ENCODE data around the gene IPO7. TPM values are rescaled to one million over a fixed set of nuclear protein-coding genes. Genes with fewer than 3 reads are reported as not detected.
"Not testable (repeated sequence)": the region's sequence is repeated elsewhere in the genome, so short reads cannot be mapped to it uniquely, and the experiment has no call there.

Gene IPO7
- total RNA-seq, 4 donors from 2014 or later, result 68.6 to 123 (median 82.8) TPM

DNA sequence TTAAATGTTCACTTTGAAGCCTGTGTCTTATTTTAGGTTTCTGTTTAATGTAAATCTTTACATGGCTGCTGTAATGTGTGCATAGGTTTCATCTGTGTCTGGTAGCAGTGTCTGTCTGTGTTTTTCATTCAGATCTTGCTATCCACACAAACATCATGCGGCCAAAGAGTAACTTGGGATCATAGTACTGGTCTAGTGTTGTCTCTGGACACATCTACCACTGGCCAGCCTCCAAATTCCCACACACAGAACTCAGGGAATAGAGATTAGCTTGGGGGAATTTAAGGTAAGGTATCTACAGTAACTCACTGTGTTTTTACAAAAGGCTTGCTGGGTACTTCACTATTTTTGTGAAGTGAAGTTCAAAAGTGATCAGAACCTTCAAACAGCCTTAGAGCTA lies 44.3 kb downstream of the IPO7 start:
- H3K4me1 ChIP-seq, result no peaks in the 10 kb centered on the region
- no peak for DNase-seq (ENCODE audit: low spot score in 2 of 2)
- peaks cover 96% of the 10 kb centered on the region for H3K36me3 ChIP-seq
- H3K4me3 ChIP-seq, result no peak overlapping the region
- H3K27me3 ChIP-seq, result no peaks in the 10 kb centered on the region
- H3K9me3 ChIP-seq, result no peaks in the 10 kb centered on the region
- H3K27ac ChIP-seq, result no peak overlapping the region
- TF ChIP-seq, protein P1, sequence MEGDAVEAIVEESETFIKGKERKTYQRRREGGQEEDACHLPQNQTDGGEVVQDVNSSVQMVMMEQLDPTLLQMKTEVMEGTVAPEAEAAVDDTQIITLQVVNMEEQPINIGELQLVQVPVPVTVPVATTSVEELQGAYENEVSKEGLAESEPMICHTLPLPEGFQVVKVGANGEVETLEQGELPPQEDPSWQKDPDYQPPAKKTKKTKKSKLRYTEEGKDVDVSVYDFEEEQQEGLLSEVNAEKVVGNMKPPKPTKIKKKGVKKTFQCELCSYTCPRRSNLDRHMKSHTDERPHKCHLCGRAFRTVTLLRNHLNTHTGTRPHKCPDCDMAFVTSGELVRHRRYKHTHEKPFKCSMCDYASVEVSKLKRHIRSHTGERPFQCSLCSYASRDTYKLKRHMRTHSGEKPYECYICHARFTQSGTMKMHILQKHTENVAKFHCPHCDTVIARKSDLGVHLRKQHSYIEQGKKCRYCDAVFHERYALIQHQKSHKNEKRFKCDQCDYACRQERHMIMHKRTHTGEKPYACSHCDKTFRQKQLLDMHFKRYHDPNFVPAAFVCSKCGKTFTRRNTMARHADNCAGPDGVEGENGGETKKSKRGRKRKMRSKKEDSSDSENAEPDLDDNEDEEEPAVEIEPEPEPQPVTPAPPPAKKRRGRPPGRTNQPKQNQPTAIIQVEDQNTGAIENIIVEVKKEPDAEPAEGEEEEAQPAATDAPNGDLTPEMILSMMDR (IDR thresholded peaks at IDR 0.05), result no peak
- TF ChIP-seq EP300 (IDR thresholded peaks at IDR 0.05), result no peak
- TF ChIP-seq POLR2A (IDR thresholded peaks at IDR 0.05), result no peak
- no peak for TF ChIP-seq POLR2AphosphoS5 (IDR thresholded peaks at IDR 0.05)
- WGBS, result 90% methylated on average over 1 of the region's 1 CpG

- TF ChIP-seq POLR2AphosphoS5 (IDR thresholded peaks at IDR 0.05) (no peak), EP300 (IDR thresholded peaks at IDR 0.05) (no peak)
- TF ChIP-seq, protein P1 (IDR thresholded peaks at IDR 0.05), result no peak
- 89% methylated on average over 4 of the region's 4 CpGs for WGBS
- Histone ChIP-seq H3K27ac (no peak overlapping the region), H3K4me3 (no peak overlapping the region), H3K4me1 (no peaks in the 10 kb centered on the region), H3K27me3 (no peaks in the 10 kb centered on the region), H3K9me3 (no peaks in the 10 kb centered on the region), H3K36me3 (peaks cover 97% of the 10 kb centered on the region)
- no peak for DNase-seq (ENCODE audit: low spot score in 2 of 2)
Measured at GRCh38 chr11:9438611-9439010, 54.2 kb downstream of the IPO7 start.

DNA sequence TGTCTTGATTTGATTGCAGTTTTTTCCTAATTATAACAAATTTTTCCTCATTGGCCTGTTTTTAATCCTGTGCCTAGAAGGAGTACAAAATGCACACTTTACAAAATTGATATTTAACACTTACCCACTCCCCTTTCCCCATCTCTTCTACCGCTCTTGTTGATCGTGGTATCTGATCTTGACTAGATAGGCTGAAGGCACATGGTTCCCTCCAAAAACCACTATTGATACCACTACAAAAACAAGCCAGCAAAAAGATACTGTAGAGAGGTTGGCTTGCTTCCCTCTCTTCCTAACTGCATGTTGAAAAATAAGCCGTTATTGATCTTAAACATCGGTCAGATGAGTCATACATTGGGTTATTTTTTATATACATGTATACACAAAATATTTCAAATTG lies 61.8 kb downstream of the IPO7 start:
- Histone ChIP-seq H3K9me3 (no peaks in the 10 kb centered on the region), H3K36me3 (peaks cover 56% of the 10 kb centered on the region), H3K27me3 (no peaks in the 10 kb centered on the region), H3K4me3 (no peak overlapping the region), H3K27ac (no peak overlapping the region), H3K4me1 (no peaks in the 10 kb centered on the region)
- TF ChIP-seq POLR2A (IDR thresholded peaks at IDR 0.05), result no peak
- no peak for TF ChIP-seq EP300 (IDR thresholded peaks at IDR 0.05)
- TF ChIP-seq POLR2AphosphoS5 (IDR thresholded peaks at IDR 0.05), result no peak
- TF ChIP-seq, protein P1 (IDR thresholded peaks at IDR 0.05), result no peak
- no peak for DNase-seq (ENCODE audit: low spot score in 2 of 2)
- 86% methylated on average over 4 of the region's 4 CpGs for WGBS

DNA sequence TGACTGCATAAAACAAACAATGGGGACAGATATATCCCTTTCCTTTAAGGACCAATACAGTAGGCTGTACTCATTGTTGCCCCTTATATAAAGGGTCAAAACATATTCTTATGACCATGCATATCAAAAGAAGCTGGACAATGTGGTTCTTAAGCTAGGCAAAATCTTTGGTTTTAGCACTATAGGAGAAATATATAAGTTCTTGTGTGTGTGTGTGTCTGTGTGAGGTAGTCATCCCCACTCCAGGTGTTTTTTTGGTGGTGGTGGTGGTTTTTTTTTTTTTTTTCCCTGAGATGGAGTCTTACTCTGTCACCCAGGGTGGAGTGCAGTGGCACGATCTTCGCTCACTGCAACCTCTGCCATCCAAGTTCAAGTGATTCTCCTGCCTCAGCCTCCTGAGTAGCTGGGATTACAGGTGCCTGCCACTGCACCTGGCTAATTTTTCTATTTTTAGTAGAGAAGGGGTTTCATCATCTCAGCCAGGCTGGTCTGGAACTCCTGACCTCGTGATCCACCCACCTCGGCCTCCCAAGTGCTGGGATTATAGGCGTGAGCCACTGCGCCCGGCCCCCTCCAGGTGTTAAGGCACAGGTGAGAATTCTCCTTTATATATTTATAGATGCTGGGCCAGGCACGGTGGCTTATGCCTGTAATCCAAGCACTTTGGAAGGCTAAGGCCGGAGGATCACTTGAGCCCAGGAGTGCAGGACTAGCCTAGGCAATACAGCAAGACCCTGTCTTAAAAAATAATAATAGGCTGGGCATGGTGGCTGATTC lies 64.3 kb downstream of the IPO7 start:
- Histone ChIP-seq H3K36me3 (peaks cover 30% of the 10 kb centered on the region), H3K9me3 (peaks cover 7% of the 10 kb centered on the region), H3K27me3 (no peaks in the 10 kb centered on the region), H3K4me3 (no peak overlapping the region), H3K4me1 (no peaks in the 10 kb centered on the region), H3K27ac (no peak overlapping the region)
- WGBS, result 95% methylated on average over 9 of the region's 9 CpGs
- no peak for TF ChIP-seq EP300 (IDR thresholded peaks at IDR 0.05)
- DNase-seq (ENCODE audit: low spot score in 2 of 2), result no peak

GRCh38 chr11:9452023-9452422 lies 67.6 kb downstream of the IPO7 start:
- not testable (repeated sequence) for H3K36me3 ChIP-seq; H3K4me1 ChIP-seq; H3K9me3 ChIP-seq; H3K27me3 ChIP-seq; DNase-seq (ENCODE audit: low spot score in 2 of 2); H3K4me3 ChIP-seq; H3K27ac ChIP-seq
- WGBS, result 66% methylated on average over 7 of the region's 7 CpGs

- WGBS, result 93% methylated on average over 5 of the region's 5 CpGs
- TF ChIP-seq POLR2AphosphoS5 (IDR thresholded peaks at IDR 0.05) (no peak), EP300 (IDR thresholded peaks at IDR 0.05) (no peak)
- DNase-seq (ENCODE audit: low spot score in 2 of 2), result no peak
- no peak overlapping the region for H3K27ac ChIP-seq
- peaks cover 7% of the 10 kb centered on the region for H3K9me3 ChIP-seq
- no peak overlapping the region for H3K4me3 ChIP-seq
- H3K27me3 ChIP-seq, result no peaks in the 10 kb centered on the region
- no peaks in the 10 kb centered on the region for H3K36me3 ChIP-seq
- peaks cover 8% of the 10 kb centered on the region for H3K4me1 ChIP-seq
Measured at GRCh38 chr11:9455722-9456121, 71.3 kb downstream of the IPO7 start.

Measured in suprapubic skin (tissue), 4 donors.